B cell (primary cell): ENCODE results near the gene NUFIP1. TPM values are rescaled to one million over a fixed set of nuclear protein-coding genes. Genes with fewer than 3 reads are reported as not detected.

ENCODE experiments used
- ATAC-seq: fragments of 200-7000 bp; cut with Tn5 transposase; one replicate; pipeline ENCODE4 v1.10.0; 2021; ENCODE audit warnings: low read depth, mild to moderate bottlenecking, moderate number of reproducible peaks, moderate library complexity
- CTCF ChIA-PET: fragments of 350-600 bp; sonication (Branson Sonifier 250); formaldehyde crosslinking; loops from one replicate; lab custom pipeline; 2021; ENCODE audit warnings: antibody characterized with exemption, inconsistent platforms; lab: Charles Lee
- POLR2A ChIA-PET: fragments of 350-600 bp; sonication (Branson Sonifier 250); formaldehyde crosslinking; loops from one replicate; lab custom pipeline; 2021; ENCODE audit warnings: antibody characterized with exemption; lab: Charles Lee
- DNase-seq: peaks from one replicate; pipeline ENCODE4 v3.0.0; 2013
- H2AFZ ChIP-seq: 2 replicates; pipeline ENCODE4 v1.6.1; 2012; ENCODE audit warnings: mild to moderate bottlenecking, low read depth, low read length; ENCODE audit not compliant: insufficient read depth, poor library complexity, severe bottlenecking
- H3K27ac ChIP-seq, 2 donors: 1 replicate in 1 of 2; 2 replicates in 1 of 2; pipeline ENCODE4 v1.5.1; 2012 to 2013; ENCODE audit warnings: low read length in 2 of 2, mild to moderate bottlenecking in 2 of 2, moderate library complexity in 1 of 2
- H3K27me3 ChIP-seq, 4 experiments: fragments of 200-600 bp in 1 of 4; sonication (generic) in 1 of 4; replicated peaks in 1 of 4; 1 replicate in 2 of 4; 2 replicates in 2 of 4; pipeline versions ENCODE4 v1.6.1 to v1.7.0; 2013 to 2016; ENCODE audit warnings: low read length in 3 of 4, mild to moderate bottlenecking in 2 of 4, mixed read lengths in 1 of 4, moderate library complexity in 1 of 4; ENCODE audit not compliant: insufficient read depth in 4 of 4, control insufficient read depth in 3 of 4; ENCODE audit errors: control extremely low read depth in 1 of 4
- H3K36me3 ChIP-seq, 2 experiments: replicated peaks in 1 of 2; 1 replicate in 1 of 2; 2 replicates in 1 of 2; pipeline versions ENCODE4 v1.6.1 to v1.7.1; 2013; ENCODE audit warnings: low read length in 1 of 2; ENCODE audit not compliant: insufficient read depth in 2 of 2, control insufficient read depth in 1 of 2; ENCODE audit errors: control extremely low read depth in 1 of 2, extremely low read depth in 1 of 2
- H3K4me1 ChIP-seq, 2 donors: fragments of 200-600 bp in 1 of 2; sonication (generic) in 1 of 2; 1 replicate in 1 of 2; 2 replicates in 1 of 2; pipeline versions ENCODE4 v1.5.1 to v1.6.1; 2013 to 2017; ENCODE audit warnings: low read length in 2 of 2; ENCODE audit not compliant: control insufficient read depth in 2 of 2, insufficient read depth in 2 of 2
- H3K4me2 ChIP-seq: replicated peaks from 2 replicates; pipeline ENCODE3; 2012; ENCODE audit warnings: mild to moderate bottlenecking, low read depth, low read length; ENCODE audit not compliant: poor library complexity, severe bottlenecking
- H3K4me3 ChIP-seq, 5 experiments: fragments of 200-600 bp in 1 of 5; sonication (generic) in 1 of 5; 1 replicate in 3 of 5; 2 replicates in 2 of 5; pipeline versions ENCODE4 v1.5.1 to v1.7.0; 2011 to 2016; ENCODE audit warnings: low read length in 4 of 5, mild to moderate bottlenecking in 4 of 5, low read depth in 2 of 5, control low read depth in 1 of 5, moderate library complexity in 1 of 5; ENCODE audit not compliant: insufficient read depth in 1 of 5; ENCODE audit errors: control extremely low read depth in 1 of 5, extremely low read depth in 1 of 5
- H3K79me2 ChIP-seq: fragments of 200-600 bp; sonication (generic); one replicate; pipeline ENCODE4 v1.6.0; 2016; ENCODE audit warnings: low read length; ENCODE audit not compliant: control insufficient read depth, insufficient read depth
- H3K9ac ChIP-seq: fragments of 200-600 bp; sonication (generic); 2 replicates; pipeline ENCODE4 v1.6.1; 2017; ENCODE audit warnings: mild to moderate bottlenecking, low read length, moderate library complexity
- H3K9me3 ChIP-seq, 3 donors: one replicate each; pipeline versions ENCODE4 v1.6.1 to v1.7.1; 2013; ENCODE audit warnings: low read length in 2 of 3; ENCODE audit not compliant: control insufficient read depth in 2 of 3, insufficient read depth in 1 of 3; ENCODE audit errors: control extremely low read depth in 1 of 3
- H4K20me1 ChIP-seq: 2 replicates; pipeline ENCODE4 v1.6.0; 2012; ENCODE audit warnings: mild to moderate bottlenecking, low read length; ENCODE audit not compliant: insufficient read depth, control insufficient read depth, poor library complexity, severe bottlenecking
- H3K27ac Mint-ChIP-seq: one replicate; pipeline ENCODE4 v1.8.0; 2021; ENCODE audit warnings: mixed read lengths
- H3K27me3 Mint-ChIP-seq: one replicate; pipeline ENCODE4 v1.8.0; 2021; ENCODE audit warnings: mixed read lengths
- H3K4me1 Mint-ChIP-seq: one replicate; pipeline ENCODE4 v1.8.0; 2021; ENCODE audit warnings: mixed read lengths
- H3K4me3 Mint-ChIP-seq: one replicate; pipeline ENCODE4 v1.8.0; 2021; ENCODE audit warnings: mixed read lengths
- H3K9me3 Mint-ChIP-seq: one replicate; pipeline ENCODE4 v1.8.0; 2022; ENCODE audit warnings: mixed read lengths; ENCODE audit not compliant: insufficient read depth
- EZH2 ChIP-seq: IDR thresholded peaks from 2 replicates; pipeline ENCODE4 v1.6.1; 2012; ENCODE audit warnings: borderline replicate concordance, low read depth, mild to moderate bottlenecking, moderate library complexity, low read length; ENCODE audit not compliant: insufficient read depth, poor library complexity, severe bottlenecking
- WGBS: methylation state at CpG from one replicate; pipeline ENCODE4 v1.1.5; 2013; ENCODE audit warnings: missing lambda C conversion rate; ENCODE audit not compliant: insufficient coverage; 5-methylcytosine and 5-hydroxymethylcytosine counted together
- intact Hi-C: fragments of 100-400 bp; cut with micrococcal nuclease; formaldehyde crosslinking; loops from one replicate; pipeline ENCODE4 v1.10.0; 2022
- polyA plus RNA-seq: library from polyadenylated mRNA; depleted of rRNA; stranded (reverse); fragments of >200 nt; gene quantifications from 2 replicates; pipeline ENCODE4 v1.2.3, GENCODE V29; 2012
- total RNA-seq, 2 donors: library from RNA; stranded (reverse); fragments of 120-200 nt in 1 of 2; gene quantifications; 1 replicate in 1 of 2; 2 replicates in 1 of 2; pipeline versions ENCODE4 v1.2.3 to v1.2.4, GENCODE V29; 2013 to 2022
- TF ChIP-seq, protein P1 (sequence below): fragments of 200-600 bp; IDR thresholded peaks from one replicate; pipeline ENCODE4 v1.8.0; 2022; ENCODE audit warnings: antibody characterized with exemption, mild to moderate bottlenecking

NUFIP1 gene
- total and polyA plus RNA-seq, 2 donors (not counting 1 experiment from before 2014, with no cell fraction given): 2.2 to 4.7 TPM

DNA sequence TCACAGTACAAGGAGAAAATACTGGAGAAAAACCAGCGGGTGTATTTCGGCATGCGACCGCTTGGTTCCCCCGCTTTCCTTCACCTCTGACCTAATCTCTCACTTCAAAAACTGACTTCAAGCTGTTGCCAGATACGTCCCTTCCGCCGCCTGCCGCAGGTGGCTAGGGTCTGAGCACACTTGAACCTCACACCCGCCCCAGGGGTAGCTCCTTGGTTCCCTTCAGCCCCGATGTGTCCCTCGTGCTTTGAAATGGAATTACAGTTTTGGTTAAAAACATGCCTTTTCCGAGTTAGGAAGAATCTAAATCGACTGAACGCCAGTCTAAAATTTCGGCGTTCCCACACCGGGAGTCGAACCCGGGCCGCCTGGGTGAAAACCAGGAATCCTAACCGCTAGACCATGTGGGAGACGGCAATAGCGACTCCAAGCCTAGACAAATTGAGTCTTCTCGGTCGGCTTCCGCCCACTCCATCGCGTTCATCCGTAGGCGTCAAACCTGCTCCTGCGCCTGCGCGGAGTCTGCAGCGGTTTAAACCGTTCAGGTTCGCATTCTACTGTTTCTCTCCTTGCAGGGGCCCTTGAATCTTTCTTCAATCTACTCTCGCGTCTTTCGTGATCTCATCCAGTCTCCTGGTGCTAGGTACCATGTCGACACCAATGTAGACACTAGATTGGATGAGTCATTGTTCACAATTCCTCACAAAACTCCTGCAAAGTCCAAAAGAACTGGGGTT is 71.5 kb downstream of the NUFIP1 start:
- TF ChIP-seq, protein P1, sequence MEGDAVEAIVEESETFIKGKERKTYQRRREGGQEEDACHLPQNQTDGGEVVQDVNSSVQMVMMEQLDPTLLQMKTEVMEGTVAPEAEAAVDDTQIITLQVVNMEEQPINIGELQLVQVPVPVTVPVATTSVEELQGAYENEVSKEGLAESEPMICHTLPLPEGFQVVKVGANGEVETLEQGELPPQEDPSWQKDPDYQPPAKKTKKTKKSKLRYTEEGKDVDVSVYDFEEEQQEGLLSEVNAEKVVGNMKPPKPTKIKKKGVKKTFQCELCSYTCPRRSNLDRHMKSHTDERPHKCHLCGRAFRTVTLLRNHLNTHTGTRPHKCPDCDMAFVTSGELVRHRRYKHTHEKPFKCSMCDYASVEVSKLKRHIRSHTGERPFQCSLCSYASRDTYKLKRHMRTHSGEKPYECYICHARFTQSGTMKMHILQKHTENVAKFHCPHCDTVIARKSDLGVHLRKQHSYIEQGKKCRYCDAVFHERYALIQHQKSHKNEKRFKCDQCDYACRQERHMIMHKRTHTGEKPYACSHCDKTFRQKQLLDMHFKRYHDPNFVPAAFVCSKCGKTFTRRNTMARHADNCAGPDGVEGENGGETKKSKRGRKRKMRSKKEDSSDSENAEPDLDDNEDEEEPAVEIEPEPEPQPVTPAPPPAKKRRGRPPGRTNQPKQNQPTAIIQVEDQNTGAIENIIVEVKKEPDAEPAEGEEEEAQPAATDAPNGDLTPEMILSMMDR: peak; percentile 44
- TF ChIP-seq EZH2: no peak
- no peaks in the 10 kb centered on the region for H3K79me2 ChIP-seq
- peak overlapping the region; percentile 98 for H2AFZ ChIP-seq
- DNase-seq (peak; percentile 99), ATAC-seq (peak; percentile 74)
- peaks cover 9% of the 10 kb centered on the region in 2 donors for H3K4me1 ChIP-seq
- peak overlapping the region; percentile 80 for H3K4me2 ChIP-seq
- intact Hi-C loops: loop anchor here (1.0 to 10.0 kb wide), 15 partner anchors 55 to 1877 kb away; partner anchors contain the start of genes CCDC122, ESD, GPALPP1 and LACC1
- ChIA-PET POLR2A (interaction anchor here (0.6 kb wide), 2 partner anchors 21 to 1246 kb away, joined by 3 to 9 read pairs; no protein-coding TSS in a partner anchor), CTCF (interaction anchor here (0.6 to 1.5 kb wide), 10 partner anchors 10 to 1039 kb away, joined by 3 to 5 read pairs (median 3); partner anchors contain the start of gene CCDC122)
- peaks cover 5% of the 10 kb centered on the region for H3K4me1 Mint-ChIP-seq
- no peaks in the 10 kb centered on the region for H3K9me3 Mint-ChIP-seq
- no peak overlapping the region for H3K27ac Mint-ChIP-seq
- WGBS: under 1% methylated on average over 41 of the region's 41 CpGs
- H3K27me3 Mint-ChIP-seq: no peaks in the 10 kb centered on the region
- no peaks in the 10 kb centered on the region for H3K36me3 ChIP-seq
- H3K9me3 ChIP-seq: no peaks in the 10 kb centered on the region
- H3K4me3 ChIP-seq: peak overlapping the region; percentile 68 to 89 (median 76)
- H3K9ac ChIP-seq: peak overlapping the region; percentile 80
- no peaks in the 10 kb centered on the region for H4K20me1 ChIP-seq
- H3K4me3 Mint-ChIP-seq: no peak overlapping the region
- no peaks in the 10 kb centered on the region for H3K27me3 ChIP-seq
- H3K27ac ChIP-seq: peak overlapping the region; percentile 83 to 88
